Tibial artery (tissue), 4 donors: ENCODE data around the gene NFIB.

Source experiments
- DNase-seq, 2 donors: peaks; one replicate each; pipeline ENCODE4 v3.0.0-alpha.2; 2019
- H3K27ac ChIP-seq, 2 donors: fragments of 200-600 bp; sonication (generic) in 1 of 2; 1 replicate in 1 of 2; 2 replicates in 1 of 2; pipeline ENCODE4 v1.5.1; 2018 to 2019; ENCODE audit warnings: mild to moderate bottlenecking in 1 of 2
- H3K27me3 ChIP-seq, 2 donors: fragments of 200-600 bp; sonication (generic) in 1 of 2; one replicate each; pipeline versions ENCODE4 v1.5.1 to v1.6.0; 2016 to 2019
- H3K36me3 ChIP-seq, 3 donors: fragments of 200-600 bp; sonication (generic) in 2 of 3; one replicate each; pipeline ENCODE4 v1.5.1; 2016 to 2019; ENCODE audit warnings: mild to moderate bottlenecking in 2 of 3
- H3K4me1 ChIP-seq, 4 donors: fragments of 200-600 bp; sonication (generic) in 2 of 4; 1 replicate in 3 of 4; 2 replicates in 1 of 4; pipeline ENCODE4 v1.5.1; 2016 to 2019
- H3K4me3 ChIP-seq, 2 donors: fragments of 200-600 bp; sonication (generic) in 1 of 2; 1 replicate in 1 of 2; 2 replicates in 1 of 2; pipeline ENCODE4 v1.5.1; 2018 to 2019; ENCODE audit warnings: mild to moderate bottlenecking in 2 of 2
- H3K9me3 ChIP-seq, 3 donors: fragments of 200-600 bp; sonication (generic) in 1 of 3; one replicate each; pipeline ENCODE4 v1.5.1; 2016 to 2019
- intact Hi-C: fragments of 100-400 bp; cut with DNase I; formaldehyde crosslinking; loops from one replicate; pipeline ENCODE4 v1.15.0; 2023; ENCODE audit warnings: low total_unique reads
- TF ChIP-seq, protein P1 (sequence below), 2 experiments: fragments of 200-600 bp in 1 of 2; fragments of 450-650 bp in 1 of 2; IDR thresholded peaks; one replicate each; pipeline ENCODE4 v1.5.1; 2017 to 2019; ENCODE audit warnings: antibody characterized with exemption in 2 of 2, mild to moderate bottlenecking in 1 of 2, moderate library complexity in 1 of 2

Gene NFIB

DNA sequence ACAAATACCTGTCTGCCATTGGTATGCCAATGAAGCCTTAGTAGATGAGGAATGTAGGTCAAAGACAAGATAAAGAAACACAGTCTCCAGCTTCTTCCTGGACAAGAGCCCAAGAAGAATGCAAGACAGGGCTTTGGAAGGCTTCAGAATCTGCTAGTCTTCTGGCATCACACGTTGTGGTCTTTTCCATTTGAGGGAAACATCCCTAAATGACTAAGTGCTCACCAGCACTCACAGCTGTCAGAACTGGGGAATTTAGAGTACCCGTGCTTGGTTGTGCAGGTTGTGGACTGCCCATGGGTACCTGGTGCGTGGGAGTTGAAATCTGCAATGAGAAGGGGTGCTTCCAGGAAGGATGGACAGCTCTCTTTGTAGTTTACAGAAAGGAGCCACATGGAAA is 27.1 kb upstream of the NFIB start:
- peaks cover 0 to 62% (median 44%) of the 10 kb centered on the region in 4 donors for H3K4me1 ChIP-seq
- TF ChIP-seq, protein P1, sequence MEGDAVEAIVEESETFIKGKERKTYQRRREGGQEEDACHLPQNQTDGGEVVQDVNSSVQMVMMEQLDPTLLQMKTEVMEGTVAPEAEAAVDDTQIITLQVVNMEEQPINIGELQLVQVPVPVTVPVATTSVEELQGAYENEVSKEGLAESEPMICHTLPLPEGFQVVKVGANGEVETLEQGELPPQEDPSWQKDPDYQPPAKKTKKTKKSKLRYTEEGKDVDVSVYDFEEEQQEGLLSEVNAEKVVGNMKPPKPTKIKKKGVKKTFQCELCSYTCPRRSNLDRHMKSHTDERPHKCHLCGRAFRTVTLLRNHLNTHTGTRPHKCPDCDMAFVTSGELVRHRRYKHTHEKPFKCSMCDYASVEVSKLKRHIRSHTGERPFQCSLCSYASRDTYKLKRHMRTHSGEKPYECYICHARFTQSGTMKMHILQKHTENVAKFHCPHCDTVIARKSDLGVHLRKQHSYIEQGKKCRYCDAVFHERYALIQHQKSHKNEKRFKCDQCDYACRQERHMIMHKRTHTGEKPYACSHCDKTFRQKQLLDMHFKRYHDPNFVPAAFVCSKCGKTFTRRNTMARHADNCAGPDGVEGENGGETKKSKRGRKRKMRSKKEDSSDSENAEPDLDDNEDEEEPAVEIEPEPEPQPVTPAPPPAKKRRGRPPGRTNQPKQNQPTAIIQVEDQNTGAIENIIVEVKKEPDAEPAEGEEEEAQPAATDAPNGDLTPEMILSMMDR (IDR thresholded peaks at IDR 0.05), result no peak
- no peaks in the 10 kb centered on the region for H3K36me3 ChIP-seq
- intact Hi-C loops, result loop anchor here (10.0 kb wide), 1 partner anchor 776 kb away; no protein-coding TSS in a partner anchor
- H3K4me3 ChIP-seq, result no peak overlapping the region
- no peaks in the 10 kb centered on the region for H3K27me3 ChIP-seq
- H3K9me3 ChIP-seq, result no peaks in the 10 kb centered on the region
- no peak for DNase-seq
- H3K27ac ChIP-seq, result peak overlapping the region; percentile 92 to 94

DNA sequence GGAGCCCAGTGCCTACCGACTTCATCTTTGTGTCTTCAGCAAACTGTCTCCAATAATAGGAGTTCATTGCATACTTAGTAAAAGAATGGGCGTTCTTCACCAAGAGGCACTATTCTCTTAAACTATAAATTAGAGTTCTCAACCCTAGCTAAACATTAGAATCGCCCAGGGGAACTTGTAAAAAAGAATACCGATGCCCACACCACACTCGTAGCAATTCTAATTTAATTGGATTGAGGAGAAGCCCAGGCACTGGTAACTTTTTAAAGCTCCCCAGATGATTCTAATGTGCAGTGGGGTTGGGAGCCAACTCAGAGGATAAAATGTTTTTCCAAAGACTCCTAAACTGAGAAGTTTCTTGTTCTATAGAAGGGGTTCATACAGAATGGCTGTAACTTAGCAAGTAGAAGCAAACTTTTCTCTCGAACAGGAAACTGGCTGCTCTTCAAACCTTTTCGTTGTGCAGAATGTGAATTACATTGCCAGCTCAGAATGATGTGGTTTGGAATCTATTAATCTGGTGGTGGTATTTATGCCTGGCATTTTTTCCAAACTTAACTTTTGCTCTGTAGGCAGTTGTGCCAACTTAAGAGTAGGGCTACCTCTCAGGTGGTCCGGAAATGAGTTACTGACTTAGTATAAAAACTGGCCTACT is 26.4 kb upstream of the NFIB start:
- intact Hi-C loops, result loop anchor here (10.0 kb wide), 1 partner anchor 776 kb away; no protein-coding TSS in a partner anchor
- H3K9me3 ChIP-seq, result no peaks in the 10 kb centered on the region
- H3K27me3 ChIP-seq, result no peaks in the 10 kb centered on the region
- peak overlapping the region; percentile 92 to 94 for H3K27ac ChIP-seq
- H3K4me1 ChIP-seq, result peaks cover 0 to 61% (median 43%) of the 10 kb centered on the region in 4 donors
- no peak overlapping the region for H3K4me3 ChIP-seq
- TF ChIP-seq, protein P1 (IDR thresholded peaks at IDR 0.05), result no peak
- H3K36me3 ChIP-seq, result no peaks in the 10 kb centered on the region
- DNase-seq, result no peak

DNA sequence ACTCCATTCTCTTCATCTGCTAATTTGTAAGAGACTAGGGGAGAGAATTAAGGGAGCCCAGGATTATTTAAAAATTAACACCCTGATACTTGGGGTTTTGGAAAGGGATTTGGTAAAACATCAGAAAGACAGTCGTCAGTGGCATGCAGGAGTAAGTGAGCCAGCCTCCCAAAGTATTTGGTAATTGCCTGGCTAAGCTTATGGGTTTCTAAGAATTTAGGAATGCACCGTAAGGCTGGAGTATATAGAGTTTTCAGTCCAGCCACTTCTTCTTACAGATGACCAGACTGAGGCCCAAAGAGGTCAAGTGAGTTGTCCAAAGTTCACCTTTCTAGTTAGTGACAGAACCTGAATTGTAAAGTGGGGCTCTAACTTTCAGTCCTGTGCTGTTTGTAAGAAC is 25.8 kb upstream of the NFIB start:
- intact Hi-C loops, result loop anchor here (10.0 kb wide), 1 partner anchor 775 kb away; no protein-coding TSS in a partner anchor
- H3K4me1 ChIP-seq, result peaks cover 0 to 55% (median 39%) of the 10 kb centered on the region in 4 donors
- TF ChIP-seq, protein P1 (IDR thresholded peaks at IDR 0.05), result no peak
- H3K36me3 ChIP-seq, result no peaks in the 10 kb centered on the region
- no peaks in the 10 kb centered on the region for H3K9me3 ChIP-seq
- no peak for DNase-seq
- H3K27ac ChIP-seq, result peak overlapping the region in 1 of 2 donors; percentile 94
- H3K27me3 ChIP-seq, result no peaks in the 10 kb centered on the region
- H3K4me3 ChIP-seq, result no peak overlapping the region

DNA sequence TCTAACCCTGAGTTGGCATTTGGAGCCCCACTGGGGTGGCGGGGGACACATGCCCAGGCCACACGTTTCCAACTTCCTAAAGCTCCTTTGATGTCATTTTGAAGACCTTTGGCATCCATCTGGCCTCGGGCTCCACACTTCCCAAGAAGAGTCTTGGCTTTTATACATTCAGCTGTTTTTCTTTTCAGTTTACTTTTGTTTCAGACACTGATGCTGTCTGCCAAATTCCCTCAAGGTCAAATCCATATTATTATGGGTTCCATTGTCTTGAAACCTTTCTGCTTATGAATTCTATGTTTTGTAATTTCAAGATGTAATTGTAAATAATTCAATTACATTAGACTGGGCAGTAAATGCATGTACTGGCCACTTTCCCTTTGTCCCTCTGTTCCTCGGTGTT is 23.7 kb upstream of the NFIB start:
- DNase-seq, result no peak
- Histone ChIP-seq H3K27me3 (no peaks in the 10 kb centered on the region), H3K27ac (no peak overlapping the region), H3K4me1 (peaks cover 0 to 34% (median 24%) of the 10 kb centered on the region in 4 donors), H3K4me3 (no peak overlapping the region), H3K36me3 (no peaks in the 10 kb centered on the region), H3K9me3 (no peaks in the 10 kb centered on the region)
- TF ChIP-seq, protein P1 (IDR thresholded peaks at IDR 0.05), result no peak
- intact Hi-C loops, result no loop called here

DNA sequence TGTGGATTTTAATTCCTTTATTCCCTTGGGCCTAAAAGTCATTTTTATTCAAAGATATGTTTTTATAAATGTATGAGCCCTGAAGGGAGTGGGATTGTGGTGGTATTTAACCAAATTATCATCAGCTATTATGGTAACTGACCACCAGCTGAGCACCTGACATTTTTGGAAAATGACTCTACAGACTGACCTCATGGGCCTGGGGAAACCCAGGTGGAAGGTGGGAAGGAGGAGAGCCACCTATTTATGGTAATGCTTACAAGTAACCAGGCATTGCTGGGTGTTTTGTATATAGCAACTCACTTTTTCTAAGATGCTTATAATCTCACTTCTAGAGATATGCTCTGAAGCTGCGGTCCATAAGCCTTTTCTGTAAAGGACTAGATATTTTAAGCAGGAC is 22.3 kb upstream of the NFIB start:
- peaks cover 0 to 20% (median 14%) of the 10 kb centered on the region in 4 donors for H3K4me1 ChIP-seq
- H3K27me3 ChIP-seq, result no peaks in the 10 kb centered on the region
- no peak overlapping the region for H3K27ac ChIP-seq
- no peak overlapping the region for H3K4me3 ChIP-seq
- no peaks in the 10 kb centered on the region for H3K9me3 ChIP-seq
- no peaks in the 10 kb centered on the region for H3K36me3 ChIP-seq
- TF ChIP-seq, protein P1 (IDR thresholded peaks at IDR 0.05), result no peak
- intact Hi-C loops, result no loop called here
- DNase-seq, result no peak
